Activated naive CD4-positive, alpha-beta T cell treated with anti-CD3 and anti-CD28 coated beads for 36 hours (primary cell): Measurements from ENCODE around the gene WDR93. TPM values are rescaled to one million over a fixed set of nuclear protein-coding genes. Genes with fewer than 3 reads are reported as not detected.

Source experiments
- CTCF ChIA-PET: fragments of 350-600 bp; sonication (Branson Sonifier 250); formaldehyde crosslinking; loops from one replicate; lab custom pipeline; 2021; ENCODE audit warnings: antibody characterized with exemption; lab: Charles Lee
- DNase-seq: peaks from one replicate; pipeline ENCODE4 v3.0.0-alpha.2; 2020
- H3K27ac Mint-ChIP-seq: one replicate; pipeline ENCODE4 v1.8.0; 2021; ENCODE audit warnings: mild to moderate bottlenecking, mixed read lengths
- H3K27me3 Mint-ChIP-seq: one replicate; pipeline ENCODE4 v1.8.0; 2021; ENCODE audit warnings: low read depth, mixed read lengths
- H3K36me3 Mint-ChIP-seq: one replicate; pipeline ENCODE4 v1.8.0; 2021; ENCODE audit warnings: low read depth, mixed read lengths
- H3K4me1 Mint-ChIP-seq: one replicate; pipeline ENCODE4 v1.8.0; 2021; ENCODE audit warnings: low read depth, mixed read lengths
- H3K4me3 Mint-ChIP-seq: one replicate; pipeline ENCODE4 v1.8.0; 2021; ENCODE audit warnings: mild to moderate bottlenecking, moderate library complexity, mixed read lengths
- H3K9me3 Mint-ChIP-seq: one replicate; pipeline ENCODE4 v1.8.0; 2021; ENCODE audit warnings: mixed read lengths
- intact Hi-C: fragments of 100-400 bp; cut with micrococcal nuclease; formaldehyde crosslinking; loops from one replicate; pipeline ENCODE4 v1.15.1; 2023
- total RNA-seq, 2 experiments: library from RNA; stranded (reverse); gene quantifications; one replicate each; pipeline ENCODE4 v1.2.3, GENCODE V29; 2021

Gene WDR93
- total RNA-seq, 2 experiments from 2014 or later, result not detected

GRCh38 chr15:89714775-89715174 is 24.2 kb downstream of the WDR93 start:
- peaks cover 6% of the 10 kb centered on the region for H3K27me3 Mint-ChIP-seq
- H3K4me1 Mint-ChIP-seq, result no peaks in the 10 kb centered on the region
- H3K9me3 Mint-ChIP-seq, result no peaks in the 10 kb centered on the region
- DNase-seq, result no peak
- H3K27ac Mint-ChIP-seq, result no peak overlapping the region
- no peak overlapping the region for H3K4me3 Mint-ChIP-seq
- no peaks in the 10 kb centered on the region for H3K36me3 Mint-ChIP-seq
- CTCF ChIA-PET, result no interaction called here
- intact Hi-C loops, result no loop called here

GRCh38 chr15:89723031-89723430 is 32.4 kb downstream of the WDR93 start:
- no peak overlapping the region for H3K4me3 Mint-ChIP-seq
- no peak overlapping the region for H3K27ac Mint-ChIP-seq
- H3K4me1 Mint-ChIP-seq, result no peaks in the 10 kb centered on the region
- H3K27me3 Mint-ChIP-seq, result peaks cover 4% of the 10 kb centered on the region
- no peaks in the 10 kb centered on the region for H3K36me3 Mint-ChIP-seq
- H3K9me3 Mint-ChIP-seq, result peaks cover 2% of the 10 kb centered on the region
- intact Hi-C loops, result no loop called here
- CTCF ChIA-PET, result no interaction called here
- no peak for DNase-seq

DNA sequence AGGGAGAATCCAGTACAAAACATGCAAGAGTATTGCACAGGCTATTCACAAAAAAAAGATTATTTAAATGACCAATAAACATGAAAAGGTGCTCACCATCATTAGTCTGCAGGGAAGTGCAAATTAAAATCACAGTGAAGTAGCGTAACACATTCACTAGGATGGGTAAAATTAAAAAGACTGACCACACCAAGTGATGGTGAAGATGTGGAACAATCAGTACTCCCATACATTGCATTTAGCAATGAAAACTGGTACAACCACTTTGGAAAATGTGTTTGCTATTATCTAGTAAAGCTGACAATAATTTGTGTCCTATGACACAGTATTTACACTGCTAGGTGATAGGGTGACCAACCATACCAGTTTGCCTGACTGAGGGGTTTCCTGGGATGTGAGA is 34.0 kb downstream of the WDR93 start:
- CTCF ChIA-PET, result no interaction called here
- H3K36me3 Mint-ChIP-seq, result no peaks in the 10 kb centered on the region
- peaks cover 2% of the 10 kb centered on the region for H3K27me3 Mint-ChIP-seq
- DNase-seq, result no peak
- no peaks in the 10 kb centered on the region for H3K4me1 Mint-ChIP-seq
- peaks cover 2% of the 10 kb centered on the region for H3K9me3 Mint-ChIP-seq
- no peak overlapping the region for H3K27ac Mint-ChIP-seq
- intact Hi-C loops, result no loop called here
- no peak overlapping the region for H3K4me3 Mint-ChIP-seq

DNA sequence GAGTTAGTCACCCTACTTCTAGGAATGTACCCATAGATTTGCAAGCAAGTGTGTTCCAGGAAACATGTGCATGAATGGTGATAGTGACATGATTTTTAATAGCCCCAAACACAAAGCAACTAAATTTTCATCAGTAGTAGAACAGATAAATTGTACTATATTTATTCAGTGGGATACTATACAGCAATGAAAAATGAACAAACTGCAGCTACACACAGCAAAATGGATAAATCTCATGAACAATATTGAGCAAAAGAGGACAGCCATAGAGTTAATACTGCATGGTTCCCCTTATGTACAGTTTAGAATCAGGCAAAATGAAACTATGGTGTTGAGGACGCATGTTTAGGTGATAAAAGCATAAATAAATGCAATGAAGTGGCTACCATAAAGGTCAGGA is 34.5 kb downstream of the WDR93 start:
- Mint-ChIP-seq H3K27ac (no peak overlapping the region), H3K9me3 (peaks cover 2% of the 10 kb centered on the region), H3K4me1 (no peaks in the 10 kb centered on the region), H3K27me3 (peaks cover 2% of the 10 kb centered on the region), H3K4me3 (no peak overlapping the region), H3K36me3 (no peaks in the 10 kb centered on the region)
- no peak for DNase-seq
- intact Hi-C loops, result no loop called here
- CTCF ChIA-PET, result no interaction called here

GRCh38 chr15:89728254-89728653 is 37.6 kb downstream of the WDR93 start:
- H3K4me3 Mint-ChIP-seq, result no peak overlapping the region
- no peaks in the 10 kb centered on the region for H3K27me3 Mint-ChIP-seq
- intact Hi-C loops, result no loop called here
- no peak for DNase-seq
- H3K27ac Mint-ChIP-seq, result no peak overlapping the region
- H3K36me3 Mint-ChIP-seq, result no peaks in the 10 kb centered on the region
- H3K4me1 Mint-ChIP-seq, result no peaks in the 10 kb centered on the region
- CTCF ChIA-PET, result interaction anchor here (1.9 to 2.2 kb wide), 2 partner anchors 12 to 146 kb away, joined by 7 to 8 read pairs; no protein-coding TSS in a partner anchor
- H3K9me3 Mint-ChIP-seq, result peaks cover 2% of the 10 kb centered on the region

DNA sequence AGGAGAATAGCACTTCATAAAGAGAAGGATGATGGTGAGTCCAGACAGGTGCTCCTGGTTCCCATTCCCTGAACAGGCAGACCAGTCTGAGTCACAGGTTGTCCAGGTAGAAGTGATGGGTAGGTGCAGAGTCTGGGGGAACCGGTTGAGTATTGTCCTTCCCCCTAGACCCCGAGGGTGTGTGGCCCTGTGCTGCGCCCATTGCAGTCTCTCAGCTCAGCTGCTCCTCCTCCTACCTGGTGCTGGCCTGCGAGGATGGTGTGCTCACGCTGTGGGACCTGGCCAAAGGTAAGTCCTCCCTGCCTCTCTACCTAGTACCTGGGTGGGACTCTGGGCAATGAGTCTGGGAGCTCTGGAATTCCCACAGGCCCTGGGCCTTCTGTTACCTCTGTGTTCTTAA is 40.7 kb downstream of the WDR93 start:
- H3K36me3 Mint-ChIP-seq, result no peaks in the 10 kb centered on the region
- H3K27ac Mint-ChIP-seq, result no peak overlapping the region
- no peaks in the 10 kb centered on the region for H3K4me1 Mint-ChIP-seq
- CTCF ChIA-PET, result interaction anchor here (1.1 to 2.4 kb wide), 3 partner anchors 9 to 144 kb away, joined by 4 to 12 read pairs (median 4); no protein-coding TSS in a partner anchor
- H3K27me3 Mint-ChIP-seq, result peaks cover 11% of the 10 kb centered on the region
- no peak overlapping the region for H3K4me3 Mint-ChIP-seq
- DNase-seq, result no peak
- intact Hi-C loops, result no loop called here
- no peaks in the 10 kb centered on the region for H3K9me3 Mint-ChIP-seq

- no peaks in the 10 kb centered on the region for H3K9me3 Mint-ChIP-seq
- DNase-seq, result no peak
- CTCF ChIA-PET, result interaction anchor here (1.0 to 2.4 kb wide), 3 partner anchors 8 to 142 kb away, joined by 4 to 12 read pairs (median 5); no protein-coding TSS in a partner anchor
- no peaks in the 10 kb centered on the region for H3K4me1 Mint-ChIP-seq
- H3K27ac Mint-ChIP-seq, result no peak overlapping the region
- H3K36me3 Mint-ChIP-seq, result no peaks in the 10 kb centered on the region
- no peak overlapping the region for H3K4me3 Mint-ChIP-seq
- H3K27me3 Mint-ChIP-seq, result peaks cover 17% of the 10 kb centered on the region
- intact Hi-C loops, result no loop called here
These were observed 42.0 kb downstream of the WDR93 start for GRCh38 chr15:89732451-89733172.

DNA sequence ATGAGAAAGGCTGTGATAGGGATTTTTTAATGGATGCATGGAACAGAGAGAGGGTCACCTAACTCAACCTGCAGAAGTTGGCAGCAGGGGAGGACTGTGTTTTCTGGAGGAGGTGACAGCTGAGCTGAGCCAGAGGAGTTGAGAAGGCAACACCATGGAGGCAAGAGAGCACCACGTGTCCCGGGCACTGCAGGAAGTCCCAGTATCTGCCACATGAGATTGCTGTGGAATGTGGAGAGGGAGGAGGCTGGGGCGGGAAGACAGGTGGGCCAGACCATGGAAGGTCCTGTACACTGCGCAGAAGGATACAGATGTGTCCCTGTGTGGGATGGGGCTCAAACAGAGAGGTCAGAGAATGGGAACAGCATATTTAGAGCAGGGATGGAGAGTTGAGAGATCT is 45.2 kb downstream of the WDR93 start:
- CTCF ChIA-PET, result interaction anchor here (0.8 kb wide), 1 partner anchor 25 kb away, joined by 3 read pairs; no protein-coding TSS in a partner anchor
- no peak for DNase-seq
- Mint-ChIP-seq H3K4me3 (no peak overlapping the region), H3K27ac (no peak overlapping the region), H3K9me3 (no peaks in the 10 kb centered on the region), H3K36me3 (no peaks in the 10 kb centered on the region), H3K4me1 (peaks cover 1% of the 10 kb centered on the region), H3K27me3 (peaks cover 17% of the 10 kb centered on the region)
- intact Hi-C loops, result no loop called here

- H3K9me3 Mint-ChIP-seq, result no peaks in the 10 kb centered on the region
- intact Hi-C loops, result loop anchor here (1.0 to 5.0 kb wide), 3 partner anchors 135 to 347 kb away; no protein-coding TSS in a partner anchor
- no peak overlapping the region for H3K4me3 Mint-ChIP-seq
These were observed 49.5 kb downstream of the WDR93 start for GRCh38 chr15:89740137-89740536.

GRCh38 chr15:89743011-89743410 is 52.4 kb downstream of the WDR93 start:
- CTCF ChIA-PET, result interaction anchor here (4.7 kb wide), 1 partner anchor 133 kb away, joined by 52 read pairs; no protein-coding TSS in a partner anchor
- intact Hi-C loops, result loop anchor here (5.0 kb wide), 2 partner anchors 329 to 344 kb away; no protein-coding TSS in a partner anchor

More at GRCh38 chr15:89740137-89740536, 49.5 kb downstream of the WDR93 start:
- CTCF ChIA-PET, result interaction anchor here (0.6 to 4.7 kb wide), 27 partner anchors 9 to 1502 kb away, joined by 3 to 52 read pairs (median 4); partner anchors contain the start of gene TICRR
- Mint-ChIP-seq H3K27me3 (peaks cover 11% of the 10 kb centered on the region), H3K36me3 (no peaks in the 10 kb centered on the region), H3K27ac (no peak overlapping the region), H3K4me1 (peaks cover 1% of the 10 kb centered on the region)
- peak; percentile 71 for DNase-seq

GRCh38 chr15:89743594-89743993 is 53.0 kb downstream of the WDR93 start:
- CTCF ChIA-PET, result interaction anchor here (4.7 kb wide), 1 partner anchor 132 kb away, joined by 52 read pairs; no protein-coding TSS in a partner anchor
- DNase-seq, result no peak
- Mint-ChIP-seq H3K9me3 (no peaks in the 10 kb centered on the region), H3K4me3 (no peak overlapping the region), H3K27me3 (no peaks in the 10 kb centered on the region), H3K36me3 (no peaks in the 10 kb centered on the region), H3K4me1 (peaks cover 1% of the 10 kb centered on the region), H3K27ac (no peak overlapping the region)
- intact Hi-C loops, result loop anchor here (5.0 kb wide), 2 partner anchors 329 to 344 kb away; no protein-coding TSS in a partner anchor

More at GRCh38 chr15:89743011-89743410, 52.4 kb downstream of the WDR93 start:
- Mint-ChIP-seq H3K27ac (no peak overlapping the region), H3K9me3 (no peaks in the 10 kb centered on the region), H3K4me3 (no peak overlapping the region), H3K4me1 (peaks cover 1% of the 10 kb centered on the region), H3K36me3 (no peaks in the 10 kb centered on the region), H3K27me3 (no peaks in the 10 kb centered on the region)
- DNase-seq, result no peak

DNA sequence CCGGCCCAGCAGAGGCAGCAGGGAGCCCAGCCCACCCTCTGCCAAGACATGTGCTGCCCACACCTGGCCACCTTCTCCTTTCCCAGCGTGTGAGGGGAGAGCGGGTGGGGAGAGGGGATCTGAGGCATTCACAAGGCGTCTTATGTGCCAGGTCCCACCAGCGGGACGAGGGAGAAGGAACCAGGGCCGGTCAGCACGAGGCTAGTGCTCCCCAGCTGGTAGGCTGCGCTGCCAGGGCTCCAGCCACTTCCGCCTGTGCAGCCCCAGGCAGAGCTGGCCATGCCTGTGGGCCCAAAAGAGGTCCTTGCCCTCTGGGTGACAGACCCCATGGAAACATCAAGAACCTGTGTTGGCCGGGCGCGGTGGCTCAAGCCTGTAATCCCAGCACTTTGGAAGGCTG is 54.5 kb downstream of the WDR93 start:
- no peaks in the 10 kb centered on the region for H3K9me3 Mint-ChIP-seq
- CTCF ChIA-PET, result no interaction called here
- H3K36me3 Mint-ChIP-seq, result no peaks in the 10 kb centered on the region
- no peak for DNase-seq
- no peak overlapping the region for H3K4me3 Mint-ChIP-seq
- H3K27ac Mint-ChIP-seq, result no peak overlapping the region
- H3K27me3 Mint-ChIP-seq, result peaks cover 6% of the 10 kb centered on the region
- H3K4me1 Mint-ChIP-seq, result peaks cover 6% of the 10 kb centered on the region
- intact Hi-C loops, result no loop called here
